ENCODE results near the gene NGB. TPM values are rescaled to one million over a fixed set of nuclear protein-coding genes. Genes with fewer than 3 reads are reported as not detected.

The NGB gene
- total RNA-seq, 2 experiments from 2014 or later: not detected

DNA sequence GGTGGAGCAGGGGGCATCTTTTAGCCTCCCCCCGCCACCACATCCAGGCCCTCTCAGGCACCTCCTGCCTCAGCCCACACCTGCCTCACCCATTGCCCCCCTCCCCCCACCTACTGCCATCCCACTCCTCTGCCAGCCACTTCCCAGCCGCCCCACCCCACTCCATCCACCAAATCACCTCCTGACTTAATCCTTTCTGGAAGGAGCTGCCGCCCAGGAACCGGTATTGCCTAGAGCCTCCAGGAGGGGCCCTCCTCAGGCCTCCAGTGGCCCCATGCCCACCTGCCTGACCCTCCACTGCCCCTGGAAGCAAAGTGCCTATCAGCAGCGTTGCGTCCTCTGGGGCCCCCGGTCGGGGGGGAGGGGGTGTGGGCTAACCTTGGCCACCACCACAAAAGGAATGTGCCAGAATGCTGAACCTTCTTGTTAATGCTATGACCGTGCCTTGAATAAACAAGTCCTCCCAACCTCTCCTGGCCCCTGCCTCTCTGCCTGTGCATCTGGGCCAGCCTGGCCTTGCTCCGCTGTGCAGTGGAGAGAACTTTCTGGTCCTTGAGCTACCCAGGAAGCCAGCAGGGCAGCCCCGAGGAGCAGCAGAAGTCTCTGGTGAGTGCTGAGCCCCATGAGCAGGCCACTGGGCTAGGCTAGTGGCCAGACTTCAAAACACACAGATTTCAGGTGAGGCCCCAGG lies 11.8 kb downstream of the NGB start:
- no peak for ATAC-seq
- H3K4me1 Mint-ChIP-seq (ENCODE audit: low read depth): no peaks in the 10 kb centered on the region
- H3K36me3 Mint-ChIP-seq (ENCODE audit: low read depth): no peaks in the 10 kb centered on the region
- no peak for DNase-seq
- ChIA-PET CTCF (no interaction called here), POLR2A (no interaction called here)
- H3K9me3 Mint-ChIP-seq (ENCODE audit: insufficient read depth): no peaks in the 10 kb centered on the region
- no peak overlapping the region for H3K4me3 Mint-ChIP-seq
- H3K27me3 Mint-ChIP-seq (ENCODE audit: low read depth): peaks cover 13% of the 10 kb centered on the region
- H3K27ac Mint-ChIP-seq: no peak overlapping the region

DNA sequence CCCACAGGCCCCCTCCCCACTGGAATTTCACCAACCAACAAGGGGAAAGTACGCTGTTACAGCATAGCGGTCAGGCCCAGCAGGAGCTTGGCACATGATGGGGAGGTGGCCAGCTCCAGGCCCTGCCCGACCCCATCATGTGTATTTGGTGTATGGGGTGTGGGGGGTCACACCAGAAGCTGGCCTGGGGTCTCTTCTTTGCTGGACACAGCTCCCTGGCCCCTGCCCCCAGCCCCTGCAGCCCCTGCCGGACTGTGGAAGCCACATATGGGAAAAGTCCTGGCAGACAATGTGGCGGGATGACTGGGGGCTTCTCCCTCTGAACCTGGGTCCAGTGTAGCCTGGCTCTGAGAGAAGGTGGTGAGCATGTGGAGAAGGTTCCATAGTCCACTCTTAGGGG lies 12.4 kb downstream of the NGB start:
- Mint-ChIP-seq H3K27ac (no peak overlapping the region), H3K9me3 (ENCODE audit: insufficient read depth) (no peaks in the 10 kb centered on the region), H3K36me3 (ENCODE audit: low read depth) (no peaks in the 10 kb centered on the region), H3K4me3 (no peak overlapping the region), H3K27me3 (ENCODE audit: low read depth) (peaks cover 11% of the 10 kb centered on the region), H3K4me1 (ENCODE audit: low read depth) (no peaks in the 10 kb centered on the region)
- CTCF ChIA-PET: no interaction called here
- ATAC-seq (no peak), DNase-seq (no peak)
- POLR2A ChIA-PET: no interaction called here

DNA sequence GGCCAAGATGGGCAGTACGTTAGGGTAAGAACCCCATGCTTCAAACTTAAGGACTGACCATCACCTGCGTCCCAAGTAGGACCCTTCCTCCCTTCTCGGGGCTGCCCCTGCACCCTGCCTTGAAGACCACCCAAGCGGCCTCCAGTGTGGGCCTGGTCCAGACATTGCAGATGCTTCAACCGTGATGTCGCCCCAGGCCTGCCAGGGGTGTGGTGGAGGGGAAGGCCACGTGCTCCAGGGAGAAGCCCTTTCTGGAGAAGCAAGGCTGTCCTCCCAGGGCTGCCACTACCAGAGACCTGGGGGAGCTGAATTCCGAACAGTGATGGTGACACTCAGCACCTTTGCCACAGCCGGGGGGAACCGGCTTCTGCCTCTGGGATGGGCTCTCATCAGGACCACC lies 13.3 kb downstream of the NGB start:
- POLR2A ChIA-PET: no interaction called here
- no peak for ATAC-seq

DNA sequence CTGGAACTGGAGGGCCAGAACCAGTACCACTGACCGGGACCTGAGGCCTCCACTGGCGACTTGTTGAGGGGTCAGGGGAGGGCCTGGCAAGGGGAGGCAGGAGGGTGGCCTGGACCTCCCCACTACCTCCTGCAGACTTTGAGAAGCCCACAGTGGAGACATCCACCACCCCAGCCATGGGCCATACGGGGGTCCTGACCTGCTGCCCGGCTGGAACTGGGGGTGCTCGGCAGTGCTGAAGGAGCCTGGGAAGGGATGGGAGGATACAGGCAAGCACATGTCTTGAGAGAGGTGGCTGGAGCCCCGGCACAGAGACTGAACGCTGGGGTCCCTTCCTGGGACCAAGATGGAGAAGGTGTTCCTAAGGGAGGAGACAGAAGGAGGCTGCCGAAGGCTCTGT lies 14.3 kb downstream of the NGB start:
- ATAC-seq (no peak), DNase-seq (no peak)
- Mint-ChIP-seq H3K36me3 (ENCODE audit: low read depth) (no peaks in the 10 kb centered on the region), H3K9me3 (ENCODE audit: insufficient read depth) (no peaks in the 10 kb centered on the region), H3K27ac (no peak overlapping the region), H3K4me1 (ENCODE audit: low read depth) (no peaks in the 10 kb centered on the region), H3K27me3 (ENCODE audit: low read depth) (no peaks in the 10 kb centered on the region), H3K4me3 (no peak overlapping the region)
- CTCF ChIA-PET: no interaction called here
- POLR2A ChIA-PET: no interaction called here

More for the DNA sequence above, 13.3 kb downstream of the NGB start:
- no peak for DNase-seq
- CTCF ChIA-PET: no interaction called here
- Mint-ChIP-seq H3K4me3 (no peak overlapping the region), H3K27me3 (ENCODE audit: low read depth) (peaks cover 3% of the 10 kb centered on the region), H3K36me3 (ENCODE audit: low read depth) (no peaks in the 10 kb centered on the region), H3K4me1 (ENCODE audit: low read depth) (no peaks in the 10 kb centered on the region), H3K27ac (no peak overlapping the region), H3K9me3 (ENCODE audit: insufficient read depth) (no peaks in the 10 kb centered on the region)

DNA sequence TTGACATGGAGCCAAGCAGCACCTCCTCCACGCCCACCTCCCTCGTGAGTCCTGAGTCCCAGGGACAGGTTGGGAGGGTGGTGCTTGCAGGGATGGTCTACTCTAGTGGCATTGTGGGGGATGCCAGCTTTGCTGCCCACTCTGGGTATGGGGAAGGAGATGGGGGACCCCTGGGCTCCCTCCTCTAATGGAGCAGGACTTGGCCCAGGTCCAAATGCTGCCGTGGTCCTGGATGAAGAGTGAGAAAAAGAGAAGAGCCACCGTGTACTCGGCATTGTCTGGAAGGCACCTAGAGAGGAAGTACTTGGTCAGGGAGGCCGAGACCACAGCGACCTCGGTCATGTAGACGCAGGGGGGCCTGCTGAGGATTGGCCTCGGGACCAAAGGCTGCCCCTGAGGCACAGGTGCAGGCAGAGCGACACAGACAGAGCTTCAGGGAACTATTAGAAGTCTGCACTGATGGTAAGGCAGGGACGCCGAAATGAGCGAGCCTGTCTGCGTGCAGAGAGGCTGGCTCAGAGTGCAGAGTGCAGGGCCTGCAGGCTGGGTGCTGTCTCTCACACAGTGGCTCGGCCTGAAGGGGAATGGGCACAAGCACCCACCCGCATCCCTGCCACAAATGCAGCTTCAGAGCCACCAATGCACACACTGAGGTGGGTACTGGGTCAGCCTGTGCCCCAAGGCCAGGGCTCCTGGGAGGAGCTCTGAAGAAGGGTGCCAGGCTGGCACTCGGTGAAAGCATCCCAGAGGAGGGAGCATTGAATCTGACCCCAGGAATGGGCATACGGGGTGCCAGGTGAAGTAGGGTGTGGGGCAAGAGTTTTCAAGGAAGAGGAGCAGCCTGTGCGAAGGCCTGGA lies 17.4 kb downstream of the NGB start:
- no peaks in the 10 kb centered on the region for H3K36me3 Mint-ChIP-seq (ENCODE audit: low read depth)
- H3K9me3 Mint-ChIP-seq (ENCODE audit: insufficient read depth): no peaks in the 10 kb centered on the region
- DNase-seq (no peak), ATAC-seq (no peak)
- ChIA-PET CTCF (no interaction called here), POLR2A (no interaction called here)
- no peak overlapping the region for H3K27ac Mint-ChIP-seq
- H3K4me1 Mint-ChIP-seq (ENCODE audit: low read depth): no peaks in the 10 kb centered on the region
- H3K27me3 Mint-ChIP-seq (ENCODE audit: low read depth): no peaks in the 10 kb centered on the region
- no peak overlapping the region for H3K4me3 Mint-ChIP-seq

DNA sequence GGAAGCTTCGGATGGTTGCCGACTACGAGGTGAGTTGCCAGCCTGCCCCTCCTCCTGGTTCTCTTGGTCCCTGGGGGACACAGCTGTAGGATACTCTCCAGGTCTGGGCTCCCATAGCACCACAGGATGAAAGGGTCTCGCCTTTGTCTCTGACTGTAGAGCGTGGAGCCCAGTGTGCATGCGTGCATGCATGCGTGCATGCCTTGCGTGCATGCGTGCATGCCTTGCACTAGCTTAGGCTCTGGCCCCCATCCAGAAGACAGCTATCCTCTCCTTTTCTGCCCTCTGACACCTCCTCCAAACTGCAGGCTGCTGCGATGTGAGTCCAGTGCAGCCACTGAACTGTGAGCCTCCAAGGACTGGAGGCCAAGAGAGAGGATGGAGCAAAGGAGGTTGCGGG lies 19.1 kb downstream of the NGB start:
- ChIA-PET CTCF (no interaction called here), POLR2A (no interaction called here)
- DNase-seq (no peak), ATAC-seq (no peak)
- Mint-ChIP-seq H3K4me3 (no peak overlapping the region), H3K9me3 (ENCODE audit: insufficient read depth) (no peaks in the 10 kb centered on the region), H3K4me1 (ENCODE audit: low read depth) (no peaks in the 10 kb centered on the region), H3K36me3 (ENCODE audit: low read depth) (no peaks in the 10 kb centered on the region), H3K27ac (no peak overlapping the region), H3K27me3 (ENCODE audit: low read depth) (no peaks in the 10 kb centered on the region)

DNA sequence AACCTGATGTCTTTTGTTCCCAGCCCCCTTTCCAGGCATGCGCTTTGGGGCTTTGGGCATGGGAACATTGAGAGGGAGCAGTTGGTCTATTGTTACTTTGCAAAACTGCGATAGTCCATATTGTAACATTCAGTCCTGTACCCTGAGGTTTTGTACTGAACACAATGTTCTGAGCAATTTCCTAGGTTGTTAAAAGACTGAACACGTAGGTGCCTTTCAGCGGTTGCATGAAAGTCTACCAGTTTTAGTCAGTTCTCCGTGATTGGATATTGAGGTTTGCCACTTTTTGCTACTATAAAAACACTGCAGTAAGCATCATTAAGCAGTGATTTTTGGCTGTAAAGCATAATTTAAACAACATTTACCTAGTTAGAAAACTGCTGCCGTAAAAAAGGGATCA lies 20.1 kb downstream of the NGB start:
- Mint-ChIP-seq H3K4me1 (ENCODE audit: low read depth) (no peaks in the 10 kb centered on the region), H3K4me3 (no peak overlapping the region), H3K9me3 (ENCODE audit: insufficient read depth) (no peaks in the 10 kb centered on the region), H3K36me3 (ENCODE audit: low read depth) (no peaks in the 10 kb centered on the region), H3K27ac (no peak overlapping the region), H3K27me3 (ENCODE audit: low read depth) (no peaks in the 10 kb centered on the region)
- ChIA-PET CTCF (no interaction called here), POLR2A (no interaction called here)
- DNase-seq (no peak), ATAC-seq (no peak)

DNA sequence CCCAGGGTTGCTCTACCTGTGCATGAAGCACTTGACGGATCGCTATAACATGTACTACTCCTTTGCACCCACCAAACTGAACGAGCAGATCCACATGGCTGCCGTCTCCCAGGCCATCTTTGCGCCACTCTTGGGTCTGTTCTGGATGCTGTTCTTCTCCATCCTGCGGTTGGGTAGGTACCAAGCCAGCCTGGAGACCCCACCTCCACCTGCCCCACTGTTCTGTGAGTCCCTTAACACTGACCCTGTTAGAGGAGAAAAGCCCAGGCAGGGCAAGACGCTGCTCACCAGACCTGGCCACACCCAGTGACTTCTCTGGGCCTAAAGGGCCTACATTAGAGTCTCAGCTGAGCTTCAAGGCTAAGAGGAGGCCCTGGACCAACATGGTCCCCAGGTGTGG lies 21.7 kb downstream of the NGB start:
- POLR2A ChIA-PET: interaction anchor here (0.7 kb wide), 1 partner anchor 19 kb away, joined by 4 read pairs; no protein-coding TSS in a partner anchor
- H3K27ac Mint-ChIP-seq: no peak overlapping the region
- H3K4me3 Mint-ChIP-seq: no peak overlapping the region
- ATAC-seq (no peak), DNase-seq (no peak)
- H3K4me1 Mint-ChIP-seq (ENCODE audit: low read depth): no peaks in the 10 kb centered on the region
- no peaks in the 10 kb centered on the region for H3K9me3 Mint-ChIP-seq (ENCODE audit: insufficient read depth)
- H3K36me3 Mint-ChIP-seq (ENCODE audit: low read depth): no peaks in the 10 kb centered on the region
- no peaks in the 10 kb centered on the region for H3K27me3 Mint-ChIP-seq (ENCODE audit: low read depth)
- CTCF ChIA-PET: no interaction called here

DNA sequence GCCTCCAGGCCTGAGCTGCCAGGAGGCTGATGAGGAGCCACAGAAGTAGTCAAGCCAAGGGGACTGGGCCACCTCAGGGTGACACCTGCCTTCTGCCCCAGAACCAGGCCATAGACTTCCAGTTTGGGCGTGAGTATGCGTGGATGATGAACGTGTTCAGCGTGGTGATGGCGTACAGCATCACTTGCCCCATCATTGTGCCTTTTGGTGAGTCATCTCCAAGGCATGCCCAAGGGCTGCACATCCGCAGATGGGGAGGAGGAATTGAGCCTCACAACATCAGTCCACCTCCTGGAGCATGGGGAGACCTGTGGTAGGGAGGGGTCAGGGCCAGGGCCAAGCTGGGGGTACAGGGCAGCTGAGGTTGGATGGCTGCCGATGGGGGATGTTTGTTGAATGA lies 22.3 kb downstream of the NGB start:
- CTCF ChIA-PET: no interaction called here
- Mint-ChIP-seq H3K4me1 (ENCODE audit: low read depth) (no peaks in the 10 kb centered on the region), H3K4me3 (no peak overlapping the region), H3K27ac (no peak overlapping the region), H3K27me3 (ENCODE audit: low read depth) (no peaks in the 10 kb centered on the region), H3K36me3 (ENCODE audit: low read depth) (no peaks in the 10 kb centered on the region), H3K9me3 (ENCODE audit: insufficient read depth) (no peaks in the 10 kb centered on the region)
- POLR2A ChIA-PET: no interaction called here
- DNase-seq (no peak), ATAC-seq (no peak)

DNA sequence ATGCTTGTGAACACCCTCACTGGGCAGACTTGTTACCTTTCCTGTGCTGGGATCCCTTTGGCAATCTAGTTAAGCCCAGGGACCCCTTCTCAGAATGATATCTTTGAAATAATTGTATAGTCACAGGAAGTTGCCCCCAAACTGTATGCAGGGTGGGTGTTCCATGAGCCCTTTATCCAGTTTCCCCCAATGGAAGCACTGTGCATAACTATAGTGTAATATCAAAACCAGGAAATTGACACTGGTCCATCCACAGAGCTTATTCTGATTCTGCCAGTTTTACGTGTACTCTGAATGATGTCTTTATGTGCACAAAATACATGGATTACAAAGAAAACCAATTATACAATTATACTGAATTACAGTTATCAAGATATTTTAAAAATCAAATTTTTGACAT lies 24.2 kb downstream of the NGB start:
- no peak overlapping the region for H3K4me3 Mint-ChIP-seq
- H3K4me1 Mint-ChIP-seq (ENCODE audit: low read depth): no peaks in the 10 kb centered on the region
- DNase-seq: no peak
- no peaks in the 10 kb centered on the region for H3K36me3 Mint-ChIP-seq (ENCODE audit: low read depth)
- peaks cover 3% of the 10 kb centered on the region for H3K27me3 Mint-ChIP-seq (ENCODE audit: low read depth)
- no peaks in the 10 kb centered on the region for H3K9me3 Mint-ChIP-seq (ENCODE audit: insufficient read depth)
- no peak for ATAC-seq
- H3K27ac Mint-ChIP-seq: no peak overlapping the region
- ChIA-PET POLR2A (no interaction called here), CTCF (no interaction called here)

DNA sequence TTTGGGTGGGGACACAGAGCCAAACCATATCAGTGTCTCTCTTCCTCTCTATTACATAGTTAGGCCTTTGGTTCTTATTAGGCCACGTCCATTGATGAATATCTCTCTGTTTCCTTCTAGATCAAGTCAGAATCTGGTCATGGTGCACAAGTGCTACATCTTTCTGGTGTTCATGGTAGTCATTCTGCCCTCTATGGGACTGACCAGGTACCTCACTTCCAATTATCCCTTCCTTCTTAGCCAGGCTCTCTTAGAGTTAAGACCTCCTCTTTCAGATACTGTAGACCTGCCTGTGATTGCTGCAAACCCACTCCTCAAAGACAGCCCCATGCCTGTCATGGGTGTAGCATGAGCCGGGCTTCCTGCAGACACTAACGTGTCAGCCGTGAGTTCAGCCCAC lies 25.2 kb downstream of the NGB start:
- Mint-ChIP-seq H3K9me3 (ENCODE audit: insufficient read depth) (no peaks in the 10 kb centered on the region), H3K4me1 (ENCODE audit: low read depth) (no peaks in the 10 kb centered on the region), H3K27ac (no peak overlapping the region), H3K36me3 (ENCODE audit: low read depth) (no peaks in the 10 kb centered on the region), H3K4me3 (no peak overlapping the region), H3K27me3 (ENCODE audit: low read depth) (peaks cover 3% of the 10 kb centered on the region)
- ATAC-seq (no peak), DNase-seq (no peak)
- ChIA-PET CTCF (no interaction called here), POLR2A (no interaction called here)

DNA sequence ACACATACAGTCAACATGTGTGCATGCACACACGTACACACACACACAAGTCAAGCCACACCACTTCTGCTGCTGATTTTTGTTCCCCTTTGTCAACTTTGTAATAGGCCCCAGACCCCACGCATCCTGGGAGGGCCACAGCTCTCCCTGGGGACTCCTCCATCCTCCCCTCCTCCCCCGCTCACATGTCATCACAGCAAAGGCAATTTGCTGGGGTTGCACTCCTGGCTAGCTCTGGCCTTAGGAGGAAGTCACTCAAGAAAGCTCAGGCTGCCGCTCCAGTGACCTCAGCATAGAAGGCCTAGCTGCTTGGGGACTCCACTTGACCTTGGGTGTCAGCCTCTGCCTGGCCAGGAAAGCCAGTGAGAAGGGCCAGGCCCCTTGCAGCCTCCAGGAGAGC lies 27.2 kb downstream of the NGB start:
- Mint-ChIP-seq H3K9me3 (ENCODE audit: insufficient read depth) (no peaks in the 10 kb centered on the region), H3K36me3 (ENCODE audit: low read depth) (no peaks in the 10 kb centered on the region), H3K4me1 (ENCODE audit: low read depth) (no peaks in the 10 kb centered on the region), H3K27ac (no peak overlapping the region), H3K27me3 (ENCODE audit: low read depth) (peaks cover 3% of the 10 kb centered on the region), H3K4me3 (no peak overlapping the region)
- ATAC-seq (no peak), DNase-seq (no peak)
- ChIA-PET POLR2A (interaction anchor here (0.6 kb wide), 1 partner anchor 146 kb away, joined by 4 read pairs; no protein-coding TSS in a partner anchor), CTCF (no interaction called here)

DNA sequence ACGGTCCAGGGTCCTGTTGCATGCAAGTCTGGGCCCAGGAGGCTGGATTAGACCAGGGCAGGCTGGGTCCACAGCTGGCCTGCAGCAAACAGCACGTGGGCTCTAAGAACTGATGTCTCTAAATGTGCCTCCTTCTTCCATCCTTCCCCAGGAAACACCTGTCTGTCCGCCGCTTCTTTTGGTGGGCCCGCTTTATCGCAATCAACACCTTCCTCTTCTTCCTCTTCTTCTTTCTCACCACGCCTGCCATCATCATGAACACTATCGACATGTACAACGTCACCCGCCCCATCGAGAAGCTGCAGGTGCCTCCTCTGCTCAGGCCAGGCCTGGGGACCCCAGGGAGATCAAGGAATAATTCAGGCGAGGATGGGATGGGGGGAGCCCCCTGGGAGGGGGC lies 28.3 kb downstream of the NGB start:
- DNase-seq (no peak), ATAC-seq (no peak)
- ChIA-PET CTCF (no interaction called here), POLR2A (no interaction called here)
- Mint-ChIP-seq H3K9me3 (ENCODE audit: insufficient read depth) (no peaks in the 10 kb centered on the region), H3K4me3 (no peak overlapping the region), H3K27ac (no peak overlapping the region), H3K27me3 (ENCODE audit: low read depth) (peaks cover 3% of the 10 kb centered on the region), H3K4me1 (ENCODE audit: low read depth) (no peaks in the 10 kb centered on the region), H3K36me3 (ENCODE audit: low read depth) (no peaks in the 10 kb centered on the region)

All from activated CD8-positive, alpha-beta T cell treated with anti-CD3 and anti-CD28 coated beads, Interleukin-2, amount 10 ng/mL, durations not matched to agents 7 days and 5 days (primary cell).